Measurements from ENCODE around the gene CEP57L1. TPM values are rescaled to one million over a fixed set of nuclear protein-coding genes. Genes with fewer than 3 reads are reported as not detected.
"Not testable (repeated sequence)": the region's sequence is repeated elsewhere in the genome, so short reads cannot be mapped to it uniquely, and the experiment has no call there.

CEP57L1 gene
- total RNA-seq, 1 donor from 2014 or later = 25.4 TPM

GRCh38 chr6:109079981-109080380 lies 15.3 kb upstream of the CEP57L1 start:
- Mint-ChIP-seq H3K4me1 (ENCODE audit: low read depth) (peaks cover 12% of the 10 kb centered on the region), H3K27ac (no peak overlapping the region), H3K36me3 (ENCODE audit: low read depth) (no peaks in the 10 kb centered on the region), H3K27me3 (ENCODE audit: low read depth) (peaks cover 2% of the 10 kb centered on the region), H3K4me3 (ENCODE audit: low read depth) (no peak overlapping the region), H3K9me3 (no peaks in the 10 kb centered on the region)
- no peak for DNase-seq (ENCODE audit: low spot score)
- intact Hi-C loops (cut with micrococcal nuclease) = no loop called here

- no peak for DNase-seq (ENCODE audit: low spot score)
- Mint-ChIP-seq H3K27me3 (ENCODE audit: low read depth) (no peaks in the 10 kb centered on the region), H3K27ac (no peak overlapping the region), H3K36me3 (ENCODE audit: low read depth) (no peaks in the 10 kb centered on the region), H3K4me1 (ENCODE audit: low read depth) (peaks cover 12% of the 10 kb centered on the region), H3K9me3 (no peaks in the 10 kb centered on the region), H3K4me3 (ENCODE audit: low read depth) (no peak overlapping the region)
- intact Hi-C loops (cut with micrococcal nuclease) = no loop called here
Observed at GRCh38 chr6:109081026-109081425, 14.3 kb upstream of the CEP57L1 start.

- H3K9me3 Mint-ChIP-seq = no peaks in the 10 kb centered on the region
- no peaks in the 10 kb centered on the region for H3K36me3 Mint-ChIP-seq (ENCODE audit: low read depth)
- no peak overlapping the region for H3K27ac Mint-ChIP-seq
- DNase-seq (ENCODE audit: low spot score) = no peak
- intact Hi-C loops (cut with micrococcal nuclease) = no loop called here
- H3K4me1 Mint-ChIP-seq (ENCODE audit: low read depth) = peaks cover 12% of the 10 kb centered on the region
- H3K27me3 Mint-ChIP-seq (ENCODE audit: low read depth) = no peaks in the 10 kb centered on the region
- H3K4me3 Mint-ChIP-seq (ENCODE audit: low read depth) = no peak overlapping the region
Observed at GRCh38 chr6:109081516-109082187, 13.7 kb upstream of the CEP57L1 start.

- H3K36me3 Mint-ChIP-seq (ENCODE audit: low read depth) = peaks cover under 1% of the 10 kb centered on the region
- intact Hi-C loops (cut with micrococcal nuclease) = no loop called here
- H3K27me3 Mint-ChIP-seq (ENCODE audit: low read depth) = no peaks in the 10 kb centered on the region
- no peak overlapping the region for H3K4me3 Mint-ChIP-seq (ENCODE audit: low read depth)
- no peak overlapping the region for H3K27ac Mint-ChIP-seq
- DNase-seq (ENCODE audit: low spot score) = no peak
- H3K9me3 Mint-ChIP-seq = no peaks in the 10 kb centered on the region
- H3K4me1 Mint-ChIP-seq (ENCODE audit: low read depth) = peaks cover 11% of the 10 kb centered on the region
Observed at GRCh38 chr6:109082188-109082577, 13.1 kb upstream of the CEP57L1 start.

- no peaks in the 10 kb centered on the region for H3K27me3 Mint-ChIP-seq (ENCODE audit: low read depth)
- no peak overlapping the region for H3K4me3 Mint-ChIP-seq (ENCODE audit: low read depth)
- H3K4me1 Mint-ChIP-seq (ENCODE audit: low read depth) = peaks cover 11% of the 10 kb centered on the region
- H3K27ac Mint-ChIP-seq = no peak overlapping the region
- DNase-seq (ENCODE audit: low spot score) = no peak
- peaks cover 3% of the 10 kb centered on the region for H3K36me3 Mint-ChIP-seq (ENCODE audit: low read depth)
- H3K9me3 Mint-ChIP-seq = no peaks in the 10 kb centered on the region
- intact Hi-C loops (cut with micrococcal nuclease) = no loop called here
Observed at GRCh38 chr6:109083657-109084056, 11.7 kb upstream of the CEP57L1 start.

GRCh38 chr6:109084146-109084545 lies 11.2 kb upstream of the CEP57L1 start:
- H3K27ac Mint-ChIP-seq; H3K27me3 Mint-ChIP-seq (ENCODE audit: low read depth); intact Hi-C loops (cut with micrococcal nuclease); DNase-seq (ENCODE audit: low spot score); H3K4me3 Mint-ChIP-seq (ENCODE audit: low read depth); H3K9me3 Mint-ChIP-seq; H3K36me3 Mint-ChIP-seq (ENCODE audit: low read depth): not testable (repeated sequence)
- H3K4me1 Mint-ChIP-seq (ENCODE audit: low read depth) = peaks cover 11% of the 10 kb centered on the region

- intact Hi-C loops (cut with micrococcal nuclease) = no loop called here
- Mint-ChIP-seq H3K27me3 (ENCODE audit: low read depth) (no peaks in the 10 kb centered on the region), H3K4me1 (ENCODE audit: low read depth) (peaks cover 22% of the 10 kb centered on the region), H3K36me3 (ENCODE audit: low read depth) (peaks cover 3% of the 10 kb centered on the region), H3K4me3 (ENCODE audit: low read depth) (no peak overlapping the region), H3K9me3 (no peaks in the 10 kb centered on the region), H3K27ac (no peak overlapping the region)
- no peak for DNase-seq (ENCODE audit: low spot score)
Observed at GRCh38 chr6:109087661-109088264, 7.5 kb upstream of the CEP57L1 start.

GRCh38 chr6:109088995-109089394 lies 6.3 kb upstream of the CEP57L1 start:
- intact Hi-C loops (cut with micrococcal nuclease) = no loop called here
- DNase-seq (ENCODE audit: low spot score) = no peak
- Mint-ChIP-seq H3K36me3 (ENCODE audit: low read depth) (peaks cover 3% of the 10 kb centered on the region), H3K4me3 (ENCODE audit: low read depth) (no peak overlapping the region), H3K9me3 (no peaks in the 10 kb centered on the region), H3K27me3 (ENCODE audit: low read depth) (no peaks in the 10 kb centered on the region), H3K4me1 (ENCODE audit: low read depth) (peaks cover 21% of the 10 kb centered on the region), H3K27ac (no peak overlapping the region)

GRCh38 chr6:109091314-109092024 lies 3.8 kb upstream of the CEP57L1 start:
- intact Hi-C loops (cut with micrococcal nuclease) = loop anchor here (10.0 kb wide), 2 partner anchors 363 to 1783 kb away; partner anchors contain the start of genes AMD1 and MICAL1
- no peaks in the 10 kb centered on the region for H3K27me3 Mint-ChIP-seq (ENCODE audit: low read depth)
- peak overlapping the region; percentile 59 for H3K4me3 Mint-ChIP-seq (ENCODE audit: low read depth)
- no peak for DNase-seq (ENCODE audit: low spot score)
- H3K27ac Mint-ChIP-seq = no peak overlapping the region
- H3K9me3 Mint-ChIP-seq = no peaks in the 10 kb centered on the region
- peaks cover 3% of the 10 kb centered on the region for H3K36me3 Mint-ChIP-seq (ENCODE audit: low read depth)
- H3K4me1 Mint-ChIP-seq (ENCODE audit: low read depth) = peaks cover 25% of the 10 kb centered on the region

GRCh38 chr6:109092074-109092473 lies 3.2 kb upstream of the CEP57L1 start:
- H3K27me3 Mint-ChIP-seq (ENCODE audit: low read depth) = no peaks in the 10 kb centered on the region
- H3K27ac Mint-ChIP-seq = no peak overlapping the region
- H3K4me1 Mint-ChIP-seq (ENCODE audit: low read depth) = peaks cover 29% of the 10 kb centered on the region
- intact Hi-C loops (cut with micrococcal nuclease) = loop anchor here (10.0 kb wide), 2 partner anchors 363 to 1783 kb away; partner anchors contain the start of genes AMD1 and MICAL1
- H3K4me3 Mint-ChIP-seq (ENCODE audit: low read depth) = peak overlapping the region; percentile 59
- H3K9me3 Mint-ChIP-seq = no peaks in the 10 kb centered on the region
- no peak for DNase-seq (ENCODE audit: low spot score)
- peaks cover 3% of the 10 kb centered on the region for H3K36me3 Mint-ChIP-seq (ENCODE audit: low read depth)

GRCh38 chr6:109093732-109094415 lies 1.4 kb upstream of the CEP57L1 start:
- Mint-ChIP-seq H3K9me3 (no peaks in the 10 kb centered on the region), H3K27ac (peak overlapping the region; percentile 65), H3K4me1 (ENCODE audit: low read depth) (peaks cover 44% of the 10 kb centered on the region), H3K27me3 (ENCODE audit: low read depth) (no peaks in the 10 kb centered on the region), H3K36me3 (ENCODE audit: low read depth) (peaks cover 7% of the 10 kb centered on the region), H3K4me3 (ENCODE audit: low read depth) (peak overlapping the region; percentile 87)
- no peak for DNase-seq (ENCODE audit: low spot score)
- intact Hi-C loops (cut with micrococcal nuclease) = loop anchor here (2.0 to 10.0 kb wide), 5 partner anchors 85 to 1781 kb away; partner anchors contain the start of genes AMD1, MICAL1 and ZBTB24

GRCh38 chr6:109094416-109095035 lies 781 bp upstream of the CEP57L1 start, which contains the start of gene SESN1:
TSS of gene SESN1 (minus strand) at chr6:109094846. CDS start at chr6:109094073, 773 bp downstream.
- peak within 1 kb of the TSS; percentile 99 for H3K27ac Mint-ChIP-seq
- peak within 1 kb of the TSS; percentile 93 for H3K4me3 Mint-ChIP-seq (ENCODE audit: low read depth)
- H3K36me3 Mint-ChIP-seq (ENCODE audit: low read depth) = peaks cover 11% of the 10 kb centered on the region
- intact Hi-C loops (cut with micrococcal nuclease) = loop anchor here (1.0 to 10.0 kb wide), 9 partner anchors 10 to 1780 kb away; partner anchors contain the start of genes AMD1, ARMC2, CD164 and MICAL1
- DNase-seq (ENCODE audit: low spot score) = peak; percentile 78
- no peaks in the 10 kb centered on the region for H3K27me3 Mint-ChIP-seq (ENCODE audit: low read depth)
- peaks cover 45% of the 10 kb centered on the region for H3K4me1 Mint-ChIP-seq (ENCODE audit: low read depth)
- H3K9me3 Mint-ChIP-seq = no peaks in the 10 kb centered on the region
